HG03060 (cell line): Measurements from ENCODE around the gene HOTAIR.

ENCODE experiments used
- ATAC-seq: cut with Tn5 transposase; IDR thresholded peaks from one replicate; pipeline ENCODE4 v1.9.1; 2021; ENCODE audit warnings: low read depth, moderate number of reproducible peaks; ENCODE audit not compliant: unreplicated experiment

Gene HOTAIR

GRCh38 chr12:54000116-54001114 lies 25.7 kb upstream of the HOTAIR start, which contains the start of gene HOXC9:
HOXC9 (plus strand) TSS chr12:54000161; CDS start chr12:54000189, 28 bp downstream.
- ATAC-seq, result no peak

GRCh38 chr12:53999559-54000115 lies 24.9 kb upstream of the HOTAIR start:
- no peak for ATAC-seq

- ATAC-seq, result no peak
Observed at GRCh38 chr12:53998900-53999236, 24.1 kb upstream of the HOTAIR start.

- ATAC-seq, result no peak
Observed at GRCh38 chr12:53998110-53998899, 23.6 kb upstream of the HOTAIR start.

GRCh38 chr12:53997204-53998109 lies 22.7 kb upstream of the HOTAIR start:
- no peak for ATAC-seq

GRCh38 chr12:53996240-53997203 lies 21.8 kb upstream of the HOTAIR start:
- ATAC-seq, result no peak

- ATAC-seq, result no peak
Observed at GRCh38 chr12:53995378-53996239, 20.9 kb upstream of the HOTAIR start.

- ATAC-seq, result no peak
Observed at GRCh38 chr12:53995002-53995377, 20.2 kb upstream of the HOTAIR start.

GRCh38 chr12:53994264-53995001 lies 19.7 kb upstream of the HOTAIR start:
- no peak for ATAC-seq

- no peak for ATAC-seq
Observed at GRCh38 chr12:53994009-53994263, 19.2 kb upstream of the HOTAIR start.

GRCh38 chr12:53993162-53994008 lies 18.6 kb upstream of the HOTAIR start:
- ATAC-seq, result no peak

GRCh38 chr12:53992377-53992889 lies 17.7 kb upstream of the HOTAIR start:
- no peak for ATAC-seq

- ATAC-seq, result no peak
Observed at GRCh38 chr12:53991077-53991460, 16.3 kb upstream of the HOTAIR start.

- ATAC-seq, result no peak
Observed at GRCh38 chr12:53990311-53991076, 15.7 kb upstream of the HOTAIR start.

GRCh38 chr12:53989227-53990113 lies 14.7 kb upstream of the HOTAIR start:
- no peak for ATAC-seq
